ENCODE results near the gene CTDSPL.

CTDSPL gene

GRCh38 chr3:37903734-37904133, 42.1 kb downstream of the CTDSPL start:
- DNase-seq: no peak
- H3K4me1 ChIP-seq (ENCODE audit: control extremely low read depth in 1 of 4, control insufficient read depth in 4 of 4, insufficient read depth in 4 of 4, low read length in 3 of 4): peaks cover 35 to 100% (median 76%) of the 10 kb centered on the region in 4 experiments
- peak overlapping the region; percentile 4 to 35 for H3K27ac ChIP-seq (ENCODE audit: insufficient read depth in 1 of 2, low read depth in 1 of 2, low read length in 2 of 2, poor library complexity in 1 of 2, severe bottlenecking in 2 of 2)
- POLR2A ChIA-PET: no interaction called here
- no peak overlapping the region for H3K4me3 ChIP-seq (ENCODE audit: control insufficient read depth in 1 of 7, extremely low read depth in 1 of 7, insufficient read depth in 4 of 7, low read depth in 2 of 7, low read length in 6 of 7)
- CTCF ChIA-PET: interaction anchor here (0.8 to 12.4 kb wide), 10 partner anchors 9 to 65 kb away, joined by 3 to 102 read pairs (median 4); no protein-coding TSS in a partner anchor
- no peaks in the 10 kb centered on the region for H3K9me3 ChIP-seq (ENCODE audit: control extremely low read depth in 1 of 5, control insufficient read depth in 4 of 5, insufficient read depth in 2 of 5, low read depth in 1 of 5, low read length in 4 of 5)
- WGBS (ENCODE audit: insufficient coverage): 100% methylated on average over 3 of the region's 3 CpGs
- no peaks in the 10 kb centered on the region for H3K36me3 ChIP-seq (ENCODE audit: control insufficient read depth in 4 of 4, insufficient read depth in 4 of 4, low read length in 3 of 4)
- no peaks in the 10 kb centered on the region for H3K27me3 ChIP-seq (replicated peaks in 2 of 5; ENCODE audit: control insufficient read depth in 4 of 5, insufficient read depth in 5 of 5, low read length in 4 of 5)

- DNase-seq: no peak
- H3K27me3 ChIP-seq (replicated peaks in 2 of 5; ENCODE audit: control insufficient read depth in 4 of 5, insufficient read depth in 5 of 5, low read length in 4 of 5): no peaks in the 10 kb centered on the region
- ChIA-PET POLR2A (no interaction called here), CTCF (interaction anchor here (0.7 to 12.4 kb wide), 10 partner anchors 8 to 69 kb away, joined by 3 to 102 read pairs (median 5); no protein-coding TSS in a partner anchor)
- 86% methylated on average over 1 of the region's 1 CpG for WGBS (ENCODE audit: insufficient coverage)
- peaks cover 28 to 100% (median 74%) of the 10 kb centered on the region in 4 experiments for H3K4me1 ChIP-seq (ENCODE audit: control extremely low read depth in 1 of 4, control insufficient read depth in 4 of 4, insufficient read depth in 4 of 4, low read length in 3 of 4)
- peak overlapping the region; percentile 4 to 37 for H3K27ac ChIP-seq (ENCODE audit: insufficient read depth in 1 of 2, low read depth in 1 of 2, low read length in 2 of 2, poor library complexity in 1 of 2, severe bottlenecking in 2 of 2)
- H3K4me3 ChIP-seq (ENCODE audit: control insufficient read depth in 1 of 7, extremely low read depth in 1 of 7, insufficient read depth in 4 of 7, low read depth in 2 of 7, low read length in 6 of 7): no peak overlapping the region
- H3K36me3 ChIP-seq (ENCODE audit: control insufficient read depth in 4 of 4, insufficient read depth in 4 of 4, low read length in 3 of 4): no peaks in the 10 kb centered on the region
- no peaks in the 10 kb centered on the region for H3K9me3 ChIP-seq (ENCODE audit: control extremely low read depth in 1 of 5, control insufficient read depth in 4 of 5, insufficient read depth in 2 of 5, low read depth in 1 of 5, low read length in 4 of 5)
Observed at GRCh38 chr3:37904601-37905000, 42.9 kb downstream of the CTDSPL start.

GRCh38 chr3:37905346-37905745, 43.7 kb downstream of the CTDSPL start:
- POLR2A ChIA-PET: no interaction called here
- Histone ChIP-seq H3K4me1 (ENCODE audit: control extremely low read depth in 1 of 4, control insufficient read depth in 4 of 4, insufficient read depth in 4 of 4, low read length in 3 of 4) (peaks cover 24 to 97% (median 70%) of the 10 kb centered on the region in 4 experiments), H3K9me3 (ENCODE audit: control extremely low read depth in 1 of 5, control insufficient read depth in 4 of 5, insufficient read depth in 2 of 5, low read depth in 1 of 5, low read length in 4 of 5) (no peaks in the 10 kb centered on the region), H3K36me3 (ENCODE audit: control insufficient read depth in 4 of 4, insufficient read depth in 4 of 4, low read length in 3 of 4) (no peaks in the 10 kb centered on the region), H3K4me3 (ENCODE audit: control insufficient read depth in 1 of 7, extremely low read depth in 1 of 7, insufficient read depth in 4 of 7, low read depth in 2 of 7, low read length in 6 of 7) (no peak overlapping the region), H3K27ac (ENCODE audit: insufficient read depth in 1 of 2, low read depth in 1 of 2, low read length in 2 of 2, poor library complexity in 1 of 2, severe bottlenecking in 2 of 2) (peak overlapping the region in 1 of 2 experiments; percentile 37), H3K27me3 (replicated peaks in 2 of 5; ENCODE audit: control insufficient read depth in 4 of 5, insufficient read depth in 5 of 5, low read length in 4 of 5) (no peaks in the 10 kb centered on the region)
- WGBS (ENCODE audit: insufficient coverage): 20% methylated on average over 1 of the region's 1 CpG
- peak in 1 of 3 donors; percentile 32 for DNase-seq
- CTCF ChIA-PET: interaction anchor here (0.7 to 12.4 kb wide), 12 partner anchors 9 to 69 kb away, joined by 3 to 102 read pairs (median 4); no protein-coding TSS in a partner anchor

GRCh38 chr3:37905987-37906674, 44.5 kb downstream of the CTDSPL start:
- H3K4me3 ChIP-seq (ENCODE audit: control insufficient read depth in 1 of 7, extremely low read depth in 1 of 7, insufficient read depth in 4 of 7, low read depth in 2 of 7, low read length in 6 of 7): peak overlapping the region in 1 of 7 experiments; percentile 8
- DNase-seq: peak in 2 of 3 donors; percentile 56 to 67
- H3K9me3 ChIP-seq (ENCODE audit: control extremely low read depth in 1 of 5, control insufficient read depth in 4 of 5, insufficient read depth in 2 of 5, low read depth in 1 of 5, low read length in 4 of 5): no peaks in the 10 kb centered on the region
- WGBS (ENCODE audit: insufficient coverage): 43% methylated on average over 5 of the region's 8 CpGs
- no peaks in the 10 kb centered on the region for H3K27me3 ChIP-seq (replicated peaks in 2 of 5; ENCODE audit: control insufficient read depth in 4 of 5, insufficient read depth in 5 of 5, low read length in 4 of 5)
- ChIA-PET CTCF (interaction anchor here (0.9 to 12.4 kb wide), 10 partner anchors 13 to 62 kb away, joined by 3 to 102 read pairs (median 4); no protein-coding TSS in a partner anchor), POLR2A (interaction anchor here (1.6 kb wide), 1 partner anchor 16 kb away, joined by 5 read pairs; no protein-coding TSS in a partner anchor)
- no peaks in the 10 kb centered on the region for H3K36me3 ChIP-seq (ENCODE audit: control insufficient read depth in 4 of 4, insufficient read depth in 4 of 4, low read length in 3 of 4)
- H3K27ac ChIP-seq (ENCODE audit: insufficient read depth in 1 of 2, low read depth in 1 of 2, low read length in 2 of 2, poor library complexity in 1 of 2, severe bottlenecking in 2 of 2): peak overlapping the region; percentile 42 to 68
- peaks cover 24 to 97% (median 75%) of the 10 kb centered on the region in 4 experiments for H3K4me1 ChIP-seq (ENCODE audit: control extremely low read depth in 1 of 4, control insufficient read depth in 4 of 4, insufficient read depth in 4 of 4, low read length in 3 of 4)

GRCh38 chr3:37906734-37907282, 45.1 kb downstream of the CTDSPL start:
- no peaks in the 10 kb centered on the region for H3K9me3 ChIP-seq (ENCODE audit: control extremely low read depth in 1 of 5, control insufficient read depth in 4 of 5, insufficient read depth in 2 of 5, low read depth in 1 of 5, low read length in 4 of 5)
- WGBS (ENCODE audit: insufficient coverage): 25% methylated on average over 2 of the region's 5 CpGs
- peak overlapping the region in 1 of 7 experiments; percentile 11 for H3K4me3 ChIP-seq (ENCODE audit: control insufficient read depth in 1 of 7, extremely low read depth in 1 of 7, insufficient read depth in 4 of 7, low read depth in 2 of 7, low read length in 6 of 7)
- peaks cover 19 to 95% (median 73%) of the 10 kb centered on the region in 4 experiments for H3K4me1 ChIP-seq (ENCODE audit: control extremely low read depth in 1 of 4, control insufficient read depth in 4 of 4, insufficient read depth in 4 of 4, low read length in 3 of 4)
- H3K27me3 ChIP-seq (replicated peaks in 2 of 5; ENCODE audit: control insufficient read depth in 4 of 5, insufficient read depth in 5 of 5, low read length in 4 of 5): no peaks in the 10 kb centered on the region
- ChIA-PET POLR2A (interaction anchor here (1.6 kb wide), 1 partner anchor 17 kb away, joined by 5 read pairs; no protein-coding TSS in a partner anchor), CTCF (interaction anchor here (0.8 to 12.4 kb wide), 7 partner anchors 9 to 62 kb away, joined by 3 to 102 read pairs (median 4); no protein-coding TSS in a partner anchor)
- H3K27ac ChIP-seq (ENCODE audit: insufficient read depth in 1 of 2, low read depth in 1 of 2, low read length in 2 of 2, poor library complexity in 1 of 2, severe bottlenecking in 2 of 2): peak overlapping the region; percentile 42 to 68
- DNase-seq: no peak
- no peaks in the 10 kb centered on the region for H3K36me3 ChIP-seq (ENCODE audit: control insufficient read depth in 4 of 4, insufficient read depth in 4 of 4, low read length in 3 of 4)

GRCh38 chr3:37907371-37907770, 45.7 kb downstream of the CTDSPL start:
- CTCF ChIA-PET: interaction anchor here (0.6 to 12.4 kb wide), 6 partner anchors 9 to 61 kb away, joined by 3 to 102 read pairs (median 6); no protein-coding TSS in a partner anchor
- H3K4me1 ChIP-seq (ENCODE audit: control extremely low read depth in 1 of 4, control insufficient read depth in 4 of 4, insufficient read depth in 4 of 4, low read length in 3 of 4): peaks cover 19 to 95% (median 72%) of the 10 kb centered on the region in 4 experiments
- POLR2A ChIA-PET: interaction anchor here (0.5 kb wide), 1 partner anchor 616 kb away, joined by 4 read pairs; no protein-coding TSS in a partner anchor

More at GRCh38 chr3:37907371-37907770, 45.7 kb downstream of the CTDSPL start:
- Histone ChIP-seq H3K9me3 (ENCODE audit: control extremely low read depth in 1 of 5, control insufficient read depth in 4 of 5, insufficient read depth in 2 of 5, low read depth in 1 of 5, low read length in 4 of 5) (no peaks in the 10 kb centered on the region), H3K27me3 (replicated peaks in 2 of 5; ENCODE audit: control insufficient read depth in 4 of 5, insufficient read depth in 5 of 5, low read length in 4 of 5) (no peaks in the 10 kb centered on the region), H3K36me3 (ENCODE audit: control insufficient read depth in 4 of 4, insufficient read depth in 4 of 4, low read length in 3 of 4) (no peaks in the 10 kb centered on the region), H3K4me3 (ENCODE audit: control insufficient read depth in 1 of 7, extremely low read depth in 1 of 7, insufficient read depth in 4 of 7, low read depth in 2 of 7, low read length in 6 of 7) (peak overlapping the region in 2 of 7 experiments; percentile 40 to 46), H3K27ac (ENCODE audit: insufficient read depth in 1 of 2, low read depth in 1 of 2, low read length in 2 of 2, poor library complexity in 1 of 2, severe bottlenecking in 2 of 2) (peak overlapping the region in 1 of 2 experiments; percentile 39)
- no CpG with 5 or more reads among the region's 2 CpGs for WGBS (ENCODE audit: insufficient coverage)
- DNase-seq: no peak

Data from common myeloid progenitor, CD34-positive (primary cell).